ENCODE data around the gene POC5. TPM values are rescaled to one million over a fixed set of nuclear protein-coding genes. Genes with fewer than 3 reads are reported as not detected.

POC5 gene
- polyA plus RNA-seq, 1 donor from 2014 or later: 14.3 TPM

Other genes starting within 250 kb of the POC5 start
- 17.7 TPM for gene CERT1, start 205.8 kb downstream of the POC5 start, polyA plus RNA-seq
- gene POLK, start 205.5 kb downstream of the POC5 start, polyA plus RNA-seq: 29.9 TPM
- 0.15 TPM for gene ANKDD1B, start 106.0 kb downstream of the POC5 start, polyA plus RNA-seq